A549 treated with Mapracorat at 1 μM for 4 hours (cell line): ENCODE results near the gene EHBP1. TPM values are rescaled to one million over a fixed set of nuclear protein-coding genes. Genes with fewer than 3 reads are reported as not detected.

Source experiments
- total RNA-seq: library from RNA; stranded (reverse); fragments of 200-300 nt; extraction: Qiagen RNA extraction; gene quantifications from 5 replicates; pipeline ENCODE4 v1.2.3, GENCODE V29; 2022

Gene EHBP1
- 34.0 to 46.9 TPM (median 40.5 TPM) in 5 replicates for total RNA-seq

GRCh38 chr2:62705007-62705829 lies at the start of gene EHBP1:
EHBP1 (plus strand) TSS chr2:62705713; CDS start chr2:62707192, 1,479 bp downstream.

GRCh38 chr2:63050334-63051041 lies 345.0 kb downstream of the EHBP1 start, which contains the start of gene OTX1:
OTX1 (plus strand) TSS chr2:63050830; CDS start chr2:63052991, 2,161 bp downstream.

Other genes with a start within 250 kb of the EHBP1 start
- gene TMEM17, start 199.5 kb upstream of the EHBP1 start, total RNA-seq: 3.6 to 4.8 TPM (median 4.5 TPM) in 5 replicates